HG03457 (cell line): ENCODE results near the gene LCE6A.

Experiments used
- ATAC-seq: cut with Tn5 transposase; IDR thresholded peaks from one replicate; pipeline ENCODE4 v1.9.1; 2021; ENCODE audit warnings: moderate number of reproducible peaks; ENCODE audit not compliant: unreplicated experiment

Gene LCE6A, protein sequence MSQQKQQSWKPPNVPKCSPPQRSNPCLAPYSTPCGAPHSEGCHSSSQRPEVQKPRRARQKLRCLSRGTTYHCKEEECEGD

DNA sequence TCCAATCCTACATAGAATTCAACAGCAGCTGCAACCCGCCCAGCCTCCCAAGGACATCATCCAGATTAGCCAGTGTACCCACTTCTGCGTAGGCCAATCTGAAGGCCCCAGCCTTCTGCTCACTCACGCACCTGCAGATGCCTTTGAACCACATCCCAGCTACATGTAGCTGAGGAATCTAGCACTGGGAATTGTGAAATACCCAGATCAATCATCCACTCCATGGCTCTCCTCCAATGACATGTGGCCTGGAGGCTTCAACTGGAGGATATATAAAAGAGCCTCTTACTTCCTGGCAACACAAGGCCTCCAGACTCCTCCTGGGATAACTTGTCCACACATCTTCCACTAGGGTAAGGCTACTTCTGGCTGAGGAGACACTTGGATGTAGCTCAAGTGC lies at the start of gene LCE6A:
Gene LCE6A (plus strand): TSS at position 301 of the 400 bp plus-strand sequence. CDS start 665 bp downstream, outside the sequence.
- no peak for ATAC-seq

DNA sequence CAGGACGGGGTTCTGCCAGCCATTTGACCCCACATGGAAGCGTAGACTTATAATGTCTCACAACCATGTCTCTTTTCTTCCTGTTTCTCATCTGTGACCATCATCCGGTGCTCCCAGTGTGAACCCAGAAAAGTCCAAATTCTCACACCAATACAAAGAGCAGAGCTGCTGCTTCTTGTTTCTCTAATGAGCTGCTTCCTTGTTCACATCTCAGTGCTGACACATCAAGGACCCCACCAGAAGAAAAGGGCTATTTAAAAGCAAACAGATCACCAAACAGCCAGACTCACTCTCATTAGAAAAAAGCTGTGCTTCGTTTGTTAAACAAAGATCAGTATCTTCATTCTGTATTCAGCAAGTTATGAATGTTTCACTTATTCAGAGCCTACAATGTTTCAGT lies 47.0 kb upstream of the LCE6A start:
- ATAC-seq = no peak

GRCh38 chr1:152796421-152796820 lies 46.2 kb upstream of the LCE6A start, which contains the start of gene LCE1D:
LCE1D (plus strand) TSS chr1:152796721; CDS start chr1:152797795, 1,074 bp downstream.
- ATAC-seq = no peak

DNA sequence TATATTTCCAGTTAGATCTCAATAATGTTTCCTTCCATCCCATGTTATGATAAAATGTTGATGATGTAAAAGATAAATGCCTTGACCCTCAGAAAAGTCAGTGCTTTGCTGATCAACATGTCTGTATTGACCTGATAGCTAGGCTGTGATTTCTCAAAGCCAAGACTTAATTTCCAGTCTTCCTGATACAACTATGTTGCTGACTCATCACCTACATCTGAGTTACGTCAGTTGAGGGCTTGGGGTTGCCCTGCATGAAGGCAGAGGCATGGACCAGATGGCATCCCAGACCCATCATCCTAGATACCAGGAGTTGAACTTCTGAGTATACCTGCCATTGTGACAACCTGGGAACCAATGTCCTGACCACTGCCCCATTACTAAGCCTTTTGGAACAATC lies 41.3 kb upstream of the LCE6A start:
- ATAC-seq = no peak

- no peak for ATAC-seq
Observed at GRCh38 chr1:152806576-152806975, 36.1 kb upstream of the LCE6A start, which contains the start of gene LCE1C. LCE1C (minus strand) TSS chr1:152806651; CDS start chr1:152805478, 1,173 bp downstream.

- ATAC-seq = no peak
Observed at GRCh38 chr1:152811050-152811449, 31.6 kb upstream of the LCE6A start.

- ATAC-seq = no peak
Observed at GRCh38 chr1:152811671-152812070, 31.0 kb upstream of the LCE6A start, which contains the start of gene LCE1B. LCE1B (plus strand) TSS chr1:152811971; CDS start chr1:152812447, 476 bp downstream.

GRCh38 chr1:152817309-152817708 lies 25.3 kb upstream of the LCE6A start:
- no peak for ATAC-seq

- ATAC-seq = no peak
Observed at GRCh38 chr1:152823294-152823693, 19.4 kb upstream of the LCE6A start.

GRCh38 chr1:152824964-152825363 lies 17.7 kb upstream of the LCE6A start:
- no peak for ATAC-seq

DNA sequence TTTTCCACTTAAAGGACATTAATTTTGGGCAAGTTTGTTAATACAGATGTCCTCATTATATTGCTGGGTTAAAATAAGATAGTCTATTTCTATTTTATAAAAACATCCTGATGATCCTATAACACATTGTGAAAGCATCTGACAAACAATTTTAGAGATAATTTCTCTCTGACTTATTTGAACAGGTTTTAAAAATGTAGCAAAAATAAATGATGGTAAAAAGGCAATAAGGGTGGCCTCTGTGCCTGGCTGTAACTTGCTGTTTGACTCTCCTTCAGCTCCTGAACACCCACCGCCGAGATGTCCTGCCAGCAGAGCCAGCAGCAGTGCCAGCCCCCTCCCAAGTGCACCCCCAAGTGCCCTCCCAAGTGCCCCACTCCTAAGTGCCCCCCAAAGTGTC lies 15.5 kb upstream of the LCE6A start, which contains the start of gene LCE1A:
Gene LCE1A (plus strand): TSS at position 301 of the 400 bp plus-strand sequence. CDS start 0 bp downstream, at position 301.
- no peak for ATAC-seq

GRCh38 chr1:152836870-152837269 lies 5.8 kb upstream of the LCE6A start:
- no peak for ATAC-seq

DNA sequence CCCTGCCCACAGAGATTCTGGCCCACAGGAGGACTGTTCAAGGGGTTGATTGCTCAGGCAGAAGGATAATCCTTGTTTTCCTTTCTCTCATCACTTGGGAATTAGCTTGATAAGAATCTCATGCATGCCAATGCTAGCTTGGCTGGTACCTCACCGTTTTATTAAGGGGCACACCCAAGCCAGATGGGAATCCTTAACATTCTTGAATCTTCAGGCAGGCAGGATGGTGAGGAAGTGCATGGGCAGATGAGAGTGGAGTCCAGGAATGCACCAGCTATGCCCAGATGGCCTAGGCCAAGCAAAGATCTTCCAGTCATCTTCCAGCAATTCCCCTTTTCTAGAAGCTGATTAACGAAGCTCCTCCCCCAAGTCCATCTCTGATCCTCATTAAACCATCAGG lies 13.0 kb downstream of the LCE6A start:
- no peak for ATAC-seq

- ATAC-seq = no peak
Observed at GRCh38 chr1:152858062-152858461, 15.4 kb downstream of the LCE6A start.

GRCh38 chr1:152859696-152860095 lies 17.0 kb downstream of the LCE6A start, which contains the start of gene LCE7A:
LCE7A (plus strand) TSS chr1:152859996; CDS start chr1:152860698, 702 bp downstream.
- no peak for ATAC-seq

GRCh38 chr1:152860129-152860528 lies 17.5 kb downstream of the LCE6A start:
- no peak for ATAC-seq

DNA sequence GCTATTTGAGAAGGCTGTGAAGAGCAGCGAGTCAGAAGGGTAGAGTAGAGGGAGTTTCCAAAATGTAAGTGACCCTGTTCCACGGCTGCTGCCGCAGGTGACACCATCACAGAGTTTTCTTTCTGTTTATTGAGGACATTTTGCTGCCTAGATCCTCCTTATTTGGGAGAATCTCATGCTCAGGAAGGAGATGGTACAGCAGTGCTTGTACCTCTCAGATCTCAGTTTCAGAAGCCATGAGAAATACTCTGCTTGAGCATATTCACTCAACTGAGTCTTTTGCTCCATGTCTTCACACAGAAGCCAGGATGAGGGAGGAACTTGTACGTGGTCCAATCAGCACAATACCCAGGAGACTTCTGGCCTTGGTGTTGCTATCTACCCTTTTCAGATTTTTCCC lies 18.7 kb downstream of the LCE6A start:
- no peak for ATAC-seq

- no peak for ATAC-seq
Observed at GRCh38 chr1:152864443-152864842, 21.8 kb downstream of the LCE6A start.

GRCh38 chr1:152866321-152866720 lies 23.7 kb downstream of the LCE6A start:
- no peak for ATAC-seq

DNA sequence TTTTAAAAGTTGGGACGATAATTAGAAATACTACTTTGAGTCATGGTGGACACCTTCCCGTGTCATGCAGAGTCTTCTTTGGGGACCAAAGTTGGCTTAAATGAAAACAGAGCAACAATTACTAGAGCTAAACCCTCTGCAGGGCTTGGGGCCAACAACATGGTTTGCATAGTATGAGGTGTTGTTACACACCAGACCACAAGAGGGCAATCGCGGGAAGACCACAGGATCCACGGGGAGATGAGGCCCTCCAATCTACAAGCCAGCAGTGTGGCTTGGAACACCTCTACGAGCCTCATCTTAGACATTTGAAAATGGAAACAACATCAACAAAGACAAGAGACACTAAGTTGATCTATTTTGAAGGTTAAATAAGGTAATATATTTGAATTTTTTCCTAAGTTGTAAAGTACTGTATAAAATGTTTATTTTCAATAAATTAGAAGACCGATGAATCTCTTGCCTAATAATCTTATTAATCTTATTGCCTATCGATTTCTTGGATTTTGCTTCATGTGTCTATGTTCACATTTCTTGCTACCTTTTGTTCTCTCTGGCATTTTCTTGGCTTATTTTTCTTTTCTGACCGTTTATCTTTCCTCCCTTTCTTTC lies 27.3 kb downstream of the LCE6A start:
- ATAC-seq = no peak

- ATAC-seq = no peak
Observed at GRCh38 chr1:152870831-152871730, 28.4 kb downstream of the LCE6A start.
